ENCODE measurements around the gene LENG1.

DNA sequence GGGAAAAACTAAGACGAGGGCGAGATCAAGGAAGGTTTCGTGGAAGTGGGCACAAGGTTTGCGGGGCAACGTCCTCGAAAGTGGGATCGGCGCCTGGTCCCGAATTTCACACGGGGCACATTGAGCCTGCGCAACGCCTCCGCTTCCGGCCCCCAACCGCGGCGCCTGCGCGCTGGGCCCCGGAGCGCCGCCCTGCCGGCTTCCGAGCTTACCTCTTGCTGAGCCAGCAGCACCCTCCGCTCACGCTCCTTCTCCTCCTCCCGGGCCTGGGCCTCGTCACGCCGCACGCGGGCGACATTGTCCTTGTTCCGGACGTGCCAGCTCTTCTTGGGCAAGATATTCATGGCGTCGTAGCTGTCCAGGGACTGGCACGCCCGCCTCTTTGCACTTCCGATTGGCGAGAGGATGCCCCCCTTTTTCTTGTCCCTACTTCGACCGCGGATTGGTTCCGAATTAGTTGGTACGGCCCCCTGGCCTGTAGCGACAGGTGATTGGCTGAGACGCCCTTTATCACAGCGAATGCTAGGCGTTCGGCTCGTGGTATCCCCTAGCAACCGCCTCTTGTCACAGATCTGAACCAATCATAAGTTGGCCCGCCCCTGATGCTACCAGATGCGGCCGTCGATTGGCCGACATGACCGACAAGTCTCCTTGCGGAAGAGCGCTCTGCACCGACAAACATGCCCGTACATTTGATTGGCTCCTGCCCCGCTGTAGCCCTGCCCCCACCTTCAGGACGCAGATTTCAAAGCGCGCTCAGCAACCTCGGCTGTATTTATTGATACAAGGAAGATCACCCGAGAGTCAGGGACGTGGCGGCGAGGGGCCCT, at the start of gene LENG1:
- TF ChIP-seq, protein P1, sequence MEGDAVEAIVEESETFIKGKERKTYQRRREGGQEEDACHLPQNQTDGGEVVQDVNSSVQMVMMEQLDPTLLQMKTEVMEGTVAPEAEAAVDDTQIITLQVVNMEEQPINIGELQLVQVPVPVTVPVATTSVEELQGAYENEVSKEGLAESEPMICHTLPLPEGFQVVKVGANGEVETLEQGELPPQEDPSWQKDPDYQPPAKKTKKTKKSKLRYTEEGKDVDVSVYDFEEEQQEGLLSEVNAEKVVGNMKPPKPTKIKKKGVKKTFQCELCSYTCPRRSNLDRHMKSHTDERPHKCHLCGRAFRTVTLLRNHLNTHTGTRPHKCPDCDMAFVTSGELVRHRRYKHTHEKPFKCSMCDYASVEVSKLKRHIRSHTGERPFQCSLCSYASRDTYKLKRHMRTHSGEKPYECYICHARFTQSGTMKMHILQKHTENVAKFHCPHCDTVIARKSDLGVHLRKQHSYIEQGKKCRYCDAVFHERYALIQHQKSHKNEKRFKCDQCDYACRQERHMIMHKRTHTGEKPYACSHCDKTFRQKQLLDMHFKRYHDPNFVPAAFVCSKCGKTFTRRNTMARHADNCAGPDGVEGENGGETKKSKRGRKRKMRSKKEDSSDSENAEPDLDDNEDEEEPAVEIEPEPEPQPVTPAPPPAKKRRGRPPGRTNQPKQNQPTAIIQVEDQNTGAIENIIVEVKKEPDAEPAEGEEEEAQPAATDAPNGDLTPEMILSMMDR (IDR thresholded peaks at IDR 0.05; ENCODE audit: borderline replicate concordance, extremely low read depth, low read length, poor library complexity, severe bottlenecking): peak; percentile 49
- TF ChIP-seq EZH2 (IDR thresholded peaks at IDR 0.05; ENCODE audit: borderline replicate concordance, low read depth, low read length, severe bottlenecking): no peak

Data from DND-41 (cell line).